GM19240 (cell line): Measurements from ENCODE around the gene MRPL30.
A peak's percentile ranks its signal among the peaks of the same experiment; 100 is the strongest.
"Not testable (repeated sequence)": the region's sequence is repeated elsewhere in the genome, so short reads cannot be mapped to it uniquely, and the experiment has no call there.

ENCODE experiments used
- DNase-seq: peaks from one replicate; pipeline ENCODE4 v3.0.0; 2011; ENCODE audit warnings: low spot score; ENCODE audit not compliant: insufficient read length

The MRPL30 gene

GRCh38 chr2:99180755-99181623, at the start of gene MRPL30, which contains the start of gene MITD1:
MRPL30 (plus strand) TSS chr2:99181184; CDS start chr2:99186204, 5,020 bp downstream.
MITD1 (minus strand) TSS chr2:99181058; CDS start chr2:99180981, 77 bp downstream.
- peak; percentile 58 for DNase-seq

DNA sequence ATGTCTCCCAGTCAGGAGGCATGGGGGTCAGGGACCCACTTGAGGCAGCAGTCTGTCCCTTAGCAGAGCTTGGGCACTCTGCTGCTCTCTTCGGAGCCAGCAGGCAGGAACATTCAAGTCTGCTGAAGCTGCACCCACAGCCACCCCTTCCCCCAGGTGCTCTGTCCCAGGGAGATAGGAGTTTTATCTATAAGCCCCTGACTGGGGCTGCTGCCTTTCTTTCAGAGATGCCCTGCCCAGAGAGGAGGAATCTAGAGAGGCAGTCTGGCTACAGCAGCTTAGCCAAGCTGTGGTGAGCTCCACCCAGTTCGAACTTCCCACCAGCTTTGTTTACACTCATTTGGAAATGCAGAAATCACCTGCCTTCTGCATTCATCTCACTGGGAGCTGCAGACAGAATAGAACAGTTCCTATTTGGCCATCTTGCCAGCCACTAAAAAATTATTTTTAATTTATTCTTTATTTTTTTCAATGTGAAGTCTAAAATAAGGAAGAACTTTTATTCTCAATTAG, 45.9 kb upstream of the MRPL30 start:
- DNase-seq: not testable (repeated sequence)

DNA sequence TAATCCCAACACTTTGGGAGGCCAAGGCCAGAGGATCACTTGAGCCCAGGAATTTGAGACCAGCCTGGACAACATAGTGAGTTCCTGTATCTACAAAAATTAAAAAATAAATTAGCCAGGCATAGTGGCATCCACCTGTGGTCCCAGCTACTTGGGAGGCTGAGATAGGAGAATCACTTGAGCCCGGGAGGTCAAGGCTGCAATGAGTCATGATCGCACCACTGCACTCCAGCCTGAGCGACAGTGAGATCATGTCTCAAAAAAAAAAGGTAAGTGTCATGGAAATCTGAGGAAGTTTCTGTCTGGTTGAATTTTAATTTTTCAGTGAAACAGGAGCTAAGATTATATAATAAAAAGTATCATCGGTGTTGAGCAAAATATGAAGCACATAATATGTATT, 42.0 kb upstream of the MRPL30 start:
- DNase-seq: no peak

DNA sequence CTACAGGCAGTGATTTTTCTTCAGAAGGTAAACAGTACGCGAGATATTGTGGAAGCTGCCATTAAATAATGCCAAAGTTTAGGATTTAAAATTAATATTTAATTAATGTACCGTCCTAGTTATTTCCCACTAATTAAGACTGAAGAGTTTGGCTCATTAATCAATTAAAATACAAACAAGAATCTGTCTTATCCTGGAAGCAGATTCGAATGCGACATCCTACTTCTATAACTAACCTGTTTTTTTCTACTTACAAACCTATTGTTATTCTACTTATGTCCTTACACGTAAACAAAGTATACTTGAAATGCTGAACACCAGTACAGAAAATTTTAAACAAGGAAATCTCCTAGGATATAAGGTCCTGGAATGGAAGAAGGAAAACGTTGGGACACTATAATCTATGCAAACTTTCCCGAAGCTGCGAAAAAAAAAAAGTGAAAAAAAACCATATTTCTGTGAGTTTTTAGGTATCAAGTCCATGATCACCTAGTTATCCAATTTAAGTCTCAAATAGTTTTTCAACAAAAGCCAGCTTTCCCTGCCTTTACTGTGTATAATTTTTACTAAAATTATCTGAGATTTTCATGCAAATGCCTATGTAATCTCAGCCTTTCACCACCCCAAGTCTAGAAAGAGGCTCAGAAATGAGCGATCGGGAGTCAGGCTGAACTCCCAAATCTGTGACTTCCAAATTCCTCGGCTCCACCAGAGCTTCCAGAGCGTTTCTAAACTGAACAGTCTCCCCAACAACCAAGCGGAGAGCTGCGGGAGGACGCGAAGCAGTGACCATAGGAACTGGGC, 40.7 kb upstream of the MRPL30 start:
- no peak for DNase-seq

DNA sequence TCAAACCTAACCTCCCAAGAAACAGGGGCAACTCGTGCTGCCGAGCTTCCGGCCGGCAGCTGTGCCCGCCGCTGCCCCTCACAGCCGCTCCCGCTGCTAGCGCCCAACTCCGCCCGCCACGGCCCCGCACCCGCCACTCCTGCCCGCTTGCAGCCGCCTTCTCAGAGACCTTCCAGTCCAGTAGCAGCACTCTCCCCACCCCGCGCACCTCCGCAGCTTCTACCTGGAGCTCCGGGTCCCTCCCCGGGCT, 40.2 kb upstream of the MRPL30 start:
- no peak for DNase-seq

DNA sequence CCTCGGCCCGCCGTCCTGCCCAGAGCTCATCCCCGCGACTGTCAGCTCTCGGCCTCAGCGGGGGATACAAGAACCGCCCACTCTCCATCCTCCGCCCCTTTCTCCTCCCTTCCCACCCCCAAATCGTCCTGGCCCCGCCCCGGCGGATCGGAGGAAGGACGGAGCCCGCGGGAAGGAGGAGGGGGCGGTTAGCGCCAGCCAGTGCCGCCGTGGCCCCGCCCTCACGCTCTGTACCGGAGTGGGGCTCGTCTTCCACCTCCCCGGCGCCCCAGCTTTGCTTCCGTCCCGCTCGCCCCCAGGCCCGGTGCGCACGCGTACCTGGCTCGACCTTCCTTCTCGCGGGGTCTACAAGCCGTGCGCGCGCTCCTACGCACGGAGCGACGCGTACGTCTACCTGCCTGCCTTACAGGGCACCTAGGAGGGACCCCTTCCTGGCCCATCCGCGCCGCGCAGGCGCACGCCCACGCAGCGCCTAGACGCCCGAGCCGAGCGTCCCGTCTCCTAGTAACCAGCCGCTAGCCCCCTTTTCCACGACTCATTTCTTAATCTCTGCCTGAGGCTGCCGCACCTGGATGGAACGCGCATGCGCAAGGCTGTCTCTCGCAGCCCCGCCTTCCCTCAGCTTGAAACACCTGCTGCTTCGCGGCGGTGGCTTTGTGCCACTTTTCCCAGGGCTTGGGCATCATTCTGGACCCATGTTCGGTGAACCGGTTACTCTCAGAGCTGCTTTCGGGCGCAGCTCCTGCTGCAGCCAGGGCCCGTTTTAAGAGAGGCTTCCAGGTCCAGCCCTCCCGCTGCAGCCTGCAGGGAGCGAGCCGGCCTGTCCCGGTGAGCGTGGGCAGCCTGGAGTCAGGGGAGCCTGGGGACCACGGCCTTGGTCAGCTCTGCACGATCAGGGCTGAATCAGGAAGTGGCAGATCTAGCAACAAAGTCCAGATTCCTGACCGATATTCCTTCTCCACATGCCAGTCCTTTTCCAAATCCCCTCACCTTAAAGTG, 39.6 kb upstream of the MRPL30 start, which contains the start of gene C2orf15:
TSS of gene C2orf15 (plus strand) at position 598 of the 999 bp plus-strand sequence. CDS start 8,852 bp downstream, outside the sequence.
- peak; percentile 48 for DNase-seq

GRCh38 chr2:99150706-99151105, 30.3 kb upstream of the MRPL30 start:
- DNase-seq: no peak

GRCh38 chr2:99152199-99152895, 28.6 kb upstream of the MRPL30 start:
- DNase-seq: no peak

GRCh38 chr2:99153921-99154604, 26.9 kb upstream of the MRPL30 start:
- DNase-seq: no peak

DNA sequence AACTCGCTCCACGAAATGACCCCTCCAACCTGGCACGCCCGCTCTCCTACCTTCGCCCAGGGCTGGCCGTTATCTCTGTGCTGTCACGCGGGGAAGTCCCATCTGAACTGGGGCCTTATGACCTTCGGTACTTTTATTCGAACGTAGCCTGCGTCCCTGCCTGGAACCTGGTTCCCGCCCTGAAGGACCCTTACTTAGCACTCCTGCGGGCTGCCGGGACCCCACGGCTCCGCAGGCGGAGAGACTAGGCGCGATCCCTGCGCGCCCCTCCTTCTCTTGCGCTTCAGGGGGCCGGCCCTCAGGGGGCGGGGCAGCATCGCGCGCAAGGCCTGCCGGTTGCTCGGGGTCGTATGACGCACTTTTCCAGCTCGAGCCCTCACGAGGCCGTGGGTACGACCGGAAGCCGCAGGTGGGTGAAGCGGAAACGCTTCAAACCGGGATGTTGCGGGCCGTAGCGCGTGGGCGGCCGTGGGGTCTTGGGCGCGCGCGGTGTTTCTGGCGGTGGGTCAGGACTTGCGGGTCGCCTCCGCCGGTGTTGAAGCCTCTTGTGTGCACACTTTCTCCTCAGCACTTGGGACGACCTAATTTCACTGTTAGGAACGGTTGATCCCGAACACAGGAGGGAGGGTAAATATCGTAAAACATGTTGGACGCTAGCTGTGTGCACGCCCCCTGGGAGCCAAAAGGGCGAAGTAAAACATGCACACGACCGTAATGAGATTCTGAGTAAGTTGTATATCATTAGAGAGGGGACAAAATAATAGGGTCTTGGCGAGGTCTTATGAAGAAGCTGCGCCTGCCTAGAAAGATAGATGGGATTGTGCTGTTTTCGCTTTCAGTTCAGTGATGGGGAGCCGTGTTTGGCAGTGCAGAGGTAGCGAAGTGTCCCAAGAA, 26.1 kb upstream of the MRPL30 start, which contains the start of the genes LIPT1 and TSGA10:
TSS of gene LIPT1 (plus strand) at position 325 of the 894 bp plus-strand sequence. CDS start 6,991 bp downstream, outside the sequence.
TSS of gene TSGA10 (minus strand) at position 300 of the 894 bp plus-strand sequence. CDS start 45,503 bp downstream, outside the sequence.
- DNase-seq: peak; percentile 86

DNA sequence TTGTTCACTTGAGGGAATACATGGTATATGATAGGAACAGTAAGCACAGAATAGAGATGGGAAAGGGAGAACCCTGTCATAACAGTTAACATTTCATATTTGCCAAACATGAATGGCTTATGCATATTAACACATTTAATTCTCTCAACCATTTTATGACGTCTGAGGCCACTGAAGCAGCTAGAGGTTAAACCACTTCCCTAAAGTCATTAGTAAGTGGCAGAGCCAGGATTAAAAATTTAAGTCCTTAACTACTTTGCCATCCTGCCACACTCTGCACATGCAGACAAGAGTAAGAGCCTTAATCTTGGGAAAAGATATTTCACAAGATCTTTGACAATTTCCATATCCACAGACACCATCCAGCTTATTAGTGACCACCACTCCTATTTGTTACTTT, 24.1 kb upstream of the MRPL30 start:
- DNase-seq: no peak

- DNase-seq: no peak
Measured at GRCh38 chr2:99158599-99158998, 22.4 kb upstream of the MRPL30 start.

GRCh38 chr2:99159594-99159993, 21.4 kb upstream of the MRPL30 start:
- DNase-seq: no peak

GRCh38 chr2:99166218-99166617, 14.8 kb upstream of the MRPL30 start:
- no peak for DNase-seq

GRCh38 chr2:99169534-99169933, 11.4 kb upstream of the MRPL30 start:
- no peak for DNase-seq

GRCh38 chr2:99171377-99172140, 9.4 kb upstream of the MRPL30 start:
- DNase-seq: no peak

DNA sequence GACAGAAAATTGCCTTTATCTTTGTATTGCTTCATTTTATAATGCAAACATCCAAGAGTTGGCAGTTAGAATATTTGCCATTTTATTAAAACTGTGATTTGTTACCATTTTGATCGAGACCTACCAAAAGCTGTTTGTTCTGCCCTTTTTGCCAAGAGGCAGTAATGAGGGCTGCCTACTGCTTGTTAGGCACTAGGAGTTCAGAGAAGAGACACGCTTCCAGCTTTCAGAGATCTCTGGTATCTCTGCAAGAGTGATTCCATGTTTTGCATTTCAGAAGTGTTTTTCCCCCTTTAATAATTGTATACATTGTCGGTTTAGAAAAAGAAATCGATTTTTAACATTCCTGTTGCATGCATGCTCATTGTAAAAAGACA, 628 bp downstream of the MRPL30 start:
- DNase-seq: no peak

GRCh38 chr2:99183025-99183424, 2.0 kb downstream of the MRPL30 start:
- DNase-seq: no peak
